Panc1 (cell line): Measurements from ENCODE around the gene APCDD1L. TPM values are rescaled to one million over a fixed set of nuclear protein-coding genes. Genes with fewer than 3 reads are reported as not detected.

ENCODE experiments used
- ATAC-seq: fragments of 200-7000 bp; cut with Tn5 transposase; 2 replicates; pipeline ENCODE4 v1.9.1; 2020; ENCODE audit warnings: mild to moderate bottlenecking, moderate library complexity
- BruUV-seq: library from RNA; stranded (reverse); fragments of 400-500 nt; replicated peaks from 2 replicates; lab custom pipeline; 2021; lab: Mats Ljungman, UMichigan
- CTCF ChIA-PET: fragments of 300-600 bp; sonication (Branson Sonifier 250); formaldehyde crosslinking; loops from one replicate; lab custom pipeline; 2022; ENCODE audit warnings: antibody characterized with exemption; lab: Charles Lee
- POLR2A ChIA-PET: fragments of 300-600 bp; sonication (Branson Sonifier 250); formaldehyde crosslinking; loops from one replicate; lab custom pipeline; 2022; ENCODE audit warnings: antibody characterized with exemption; lab: Charles Lee
- DNase-seq: peaks from one replicate; pipeline ENCODE4 v3.0.0-alpha.2; 2010; ENCODE audit warnings: low read depth, low spot score
- H3K27ac ChIP-seq: 2 replicates; pipeline ENCODE4 v1.5.1; 2011; ENCODE audit warnings: mild to moderate bottlenecking, low read length, inconsistent platforms
- H3K27me3 ChIP-seq: fragments of 200-500 bp; sonication (Bioruptor generic); 2 replicates; pipeline ENCODE4 v1.6.0; 2014; ENCODE audit warnings: low read length, inconsistent platforms; ENCODE audit not compliant: control insufficient read depth, insufficient read depth
- H3K36me3 ChIP-seq: fragments of 200-500 bp; sonication (Bioruptor generic); 2 replicates; pipeline ENCODE4 v1.5.1; 2014; ENCODE audit warnings: inconsistent platforms, mild to moderate bottlenecking, low read length, moderate library complexity; ENCODE audit not compliant: control insufficient read depth, insufficient read depth
- H3K4me1 ChIP-seq: 2 replicates; pipeline ENCODE4 v1.5.1; 2011; ENCODE audit warnings: inconsistent platforms, mild to moderate bottlenecking, low read length, moderate library complexity; ENCODE audit not compliant: control insufficient read depth, insufficient read depth
- H3K4me3 ChIP-seq, 2 experiments: 2 replicates each; pipeline ENCODE4 v1.5.1; 2011 to 2012; ENCODE audit warnings: low read depth in 2 of 2, low read length in 2 of 2, mild to moderate bottlenecking in 2 of 2, inconsistent platforms in 1 of 2, moderate library complexity in 1 of 2
- H3K9me3 ChIP-seq: fragments of 200-500 bp; sonication (Bioruptor generic); 2 replicates; pipeline ENCODE4 v1.5.1; 2014; ENCODE audit warnings: low read depth, mild to moderate bottlenecking, inconsistent platforms, low read length, moderate library complexity; ENCODE audit not compliant: control insufficient read depth, insufficient read depth
- POLR2AphosphoS5 ChIP-seq: IDR thresholded peaks from 2 replicates; pipeline ENCODE4 v1.6.1; 2012; ENCODE audit warnings: mild to moderate bottlenecking, low read depth, low read length, moderate library complexity
- SIN3A ChIP-seq: IDR thresholded peaks from 2 replicates; pipeline ENCODE4 v1.6.1; 2012; ENCODE audit warnings: low read depth, mild to moderate bottlenecking, low read length, moderate library complexity, borderline replicate concordance; ENCODE audit not compliant: insufficient read depth
- TCF7L2 ChIP-seq: IDR thresholded peaks from 2 replicates; pipeline ENCODE4 v1.6.1; 2011; ENCODE audit warnings: mild to moderate bottlenecking, low read depth, low read length, inconsistent platforms
- in situ Hi-C: cut with HindIII; loops from 2 replicates; pipeline ENCODE4 v1.10.0; 2016; ENCODE audit warnings: low sequenced_read_pairs, low pct_unique_long_range_greater_than_20kb
- intact Hi-C: fragments of 100-400 bp; cut with micrococcal nuclease; formaldehyde crosslinking; loops from one replicate; pipeline ENCODE4 v1.10.0; 2022; ENCODE audit not compliant: unreplicated experiment
- total RNA-seq: library from RNA; stranded (reverse); gene quantifications from one replicate; pipeline ENCODE4 v1.2.1, GENCODE V29; 2021; ENCODE audit not compliant: unreplicated experiment
- TF ChIP-seq, protein P1 (sequence below), 2 experiments: IDR thresholded peaks; 2 replicates each; pipeline ENCODE4 v1.6.1; 2011 to 2012; ENCODE audit warnings: low read depth in 2 of 2, control low read depth in 1 of 2, low read length in 1 of 2, mild to moderate bottlenecking in 1 of 2, moderate library complexity in 1 of 2; ENCODE audit not compliant: insufficient read depth in 1 of 2
- TF ChIP-seq, protein P2 (sequence below): fragments of 450-650 bp; IDR thresholded peaks from 2 replicates; pipeline ENCODE4 v1.5.1; 2017; ENCODE audit warnings: mild to moderate bottlenecking

APCDD1L gene
- total RNA-seq, 1 experiment from 2014 or later, result 0.62 TPM

DNA sequence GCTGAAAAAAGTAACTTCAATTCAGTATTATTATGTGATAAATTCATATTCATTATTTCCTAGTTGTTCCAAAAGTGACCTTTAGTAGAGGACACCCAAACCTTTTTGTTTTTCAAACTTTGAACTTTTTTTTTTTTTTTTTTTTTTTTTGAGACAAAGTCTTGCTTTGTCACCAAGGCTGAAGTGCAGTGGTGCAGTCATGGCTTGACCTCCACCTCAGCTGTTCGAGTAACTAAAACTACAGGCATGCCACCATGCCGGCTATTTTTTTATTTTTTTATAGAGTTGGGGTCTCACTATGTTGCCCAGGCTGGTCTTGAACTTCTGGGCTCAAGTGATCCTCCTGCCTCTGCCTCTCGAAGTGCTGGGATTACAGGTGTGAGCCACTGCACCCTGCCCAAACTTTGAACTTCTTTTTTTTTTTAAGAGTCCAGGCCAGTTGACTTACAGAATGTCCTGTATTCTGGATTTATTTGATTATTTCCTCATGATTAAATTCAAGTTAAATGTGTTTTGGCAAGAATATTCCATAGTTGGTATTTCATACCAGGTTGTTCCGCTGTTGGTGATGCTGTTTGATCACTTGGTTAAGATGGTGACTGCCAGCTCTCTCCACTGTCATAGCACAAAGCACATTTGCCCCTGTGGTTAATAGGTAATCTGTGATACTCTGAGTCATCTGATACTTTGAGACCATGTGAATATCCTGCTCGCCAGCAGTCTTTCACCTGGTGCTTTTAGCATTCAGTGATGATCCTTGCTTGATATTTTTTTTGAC is 78.1 kb downstream of the APCDD1L start:
- TF ChIP-seq, protein P1, sequence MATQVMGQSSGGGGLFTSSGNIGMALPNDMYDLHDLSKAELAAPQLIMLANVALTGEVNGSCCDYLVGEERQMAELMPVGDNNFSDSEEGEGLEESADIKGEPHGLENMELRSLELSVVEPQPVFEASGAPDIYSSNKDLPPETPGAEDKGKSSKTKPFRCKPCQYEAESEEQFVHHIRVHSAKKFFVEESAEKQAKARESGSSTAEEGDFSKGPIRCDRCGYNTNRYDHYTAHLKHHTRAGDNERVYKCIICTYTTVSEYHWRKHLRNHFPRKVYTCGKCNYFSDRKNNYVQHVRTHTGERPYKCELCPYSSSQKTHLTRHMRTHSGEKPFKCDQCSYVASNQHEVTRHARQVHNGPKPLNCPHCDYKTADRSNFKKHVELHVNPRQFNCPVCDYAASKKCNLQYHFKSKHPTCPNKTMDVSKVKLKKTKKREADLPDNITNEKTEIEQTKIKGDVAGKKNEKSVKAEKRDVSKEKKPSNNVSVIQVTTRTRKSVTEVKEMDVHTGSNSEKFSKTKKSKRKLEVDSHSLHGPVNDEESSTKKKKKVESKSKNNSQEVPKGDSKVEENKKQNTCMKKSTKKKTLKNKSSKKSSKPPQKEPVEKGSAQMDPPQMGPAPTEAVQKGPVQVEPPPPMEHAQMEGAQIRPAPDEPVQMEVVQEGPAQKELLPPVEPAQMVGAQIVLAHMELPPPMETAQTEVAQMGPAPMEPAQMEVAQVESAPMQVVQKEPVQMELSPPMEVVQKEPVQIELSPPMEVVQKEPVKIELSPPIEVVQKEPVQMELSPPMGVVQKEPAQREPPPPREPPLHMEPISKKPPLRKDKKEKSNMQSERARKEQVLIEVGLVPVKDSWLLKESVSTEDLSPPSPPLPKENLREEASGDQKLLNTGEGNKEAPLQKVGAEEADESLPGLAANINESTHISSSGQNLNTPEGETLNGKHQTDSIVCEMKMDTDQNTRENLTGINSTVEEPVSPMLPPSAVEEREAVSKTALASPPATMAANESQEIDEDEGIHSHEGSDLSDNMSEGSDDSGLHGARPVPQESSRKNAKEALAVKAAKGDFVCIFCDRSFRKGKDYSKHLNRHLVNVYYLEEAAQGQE (IDR thresholded peaks at IDR 0.05; ENCODE audit: insufficient read depth in 1 of 2, low read depth in 2 of 2, low read length in 1 of 2), result no peak
- TF ChIP-seq POLR2AphosphoS5 (no peak), SIN3A (no peak)
- TF ChIP-seq, protein P2, sequence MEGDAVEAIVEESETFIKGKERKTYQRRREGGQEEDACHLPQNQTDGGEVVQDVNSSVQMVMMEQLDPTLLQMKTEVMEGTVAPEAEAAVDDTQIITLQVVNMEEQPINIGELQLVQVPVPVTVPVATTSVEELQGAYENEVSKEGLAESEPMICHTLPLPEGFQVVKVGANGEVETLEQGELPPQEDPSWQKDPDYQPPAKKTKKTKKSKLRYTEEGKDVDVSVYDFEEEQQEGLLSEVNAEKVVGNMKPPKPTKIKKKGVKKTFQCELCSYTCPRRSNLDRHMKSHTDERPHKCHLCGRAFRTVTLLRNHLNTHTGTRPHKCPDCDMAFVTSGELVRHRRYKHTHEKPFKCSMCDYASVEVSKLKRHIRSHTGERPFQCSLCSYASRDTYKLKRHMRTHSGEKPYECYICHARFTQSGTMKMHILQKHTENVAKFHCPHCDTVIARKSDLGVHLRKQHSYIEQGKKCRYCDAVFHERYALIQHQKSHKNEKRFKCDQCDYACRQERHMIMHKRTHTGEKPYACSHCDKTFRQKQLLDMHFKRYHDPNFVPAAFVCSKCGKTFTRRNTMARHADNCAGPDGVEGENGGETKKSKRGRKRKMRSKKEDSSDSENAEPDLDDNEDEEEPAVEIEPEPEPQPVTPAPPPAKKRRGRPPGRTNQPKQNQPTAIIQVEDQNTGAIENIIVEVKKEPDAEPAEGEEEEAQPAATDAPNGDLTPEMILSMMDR, result no peak
- Histone ChIP-seq H3K4me1 (no peaks in the 10 kb centered on the region), H3K9me3 (no peaks in the 10 kb centered on the region), H3K27ac (no peak overlapping the region), H3K27me3 (no peaks in the 10 kb centered on the region), H3K4me3 (no peak overlapping the region), H3K36me3 (no peaks in the 10 kb centered on the region; the same call in 1 of the 2 replicates)
- POLR2A ChIA-PET, result no interaction called here
- intact Hi-C loops (no loop called here), in situ Hi-C loops (no loop called here)
- no peak for ATAC-seq
- CTCF ChIA-PET, result no interaction called here
- no TSS peak for BruUV-seq
- DNase-seq, result no peak

DNA sequence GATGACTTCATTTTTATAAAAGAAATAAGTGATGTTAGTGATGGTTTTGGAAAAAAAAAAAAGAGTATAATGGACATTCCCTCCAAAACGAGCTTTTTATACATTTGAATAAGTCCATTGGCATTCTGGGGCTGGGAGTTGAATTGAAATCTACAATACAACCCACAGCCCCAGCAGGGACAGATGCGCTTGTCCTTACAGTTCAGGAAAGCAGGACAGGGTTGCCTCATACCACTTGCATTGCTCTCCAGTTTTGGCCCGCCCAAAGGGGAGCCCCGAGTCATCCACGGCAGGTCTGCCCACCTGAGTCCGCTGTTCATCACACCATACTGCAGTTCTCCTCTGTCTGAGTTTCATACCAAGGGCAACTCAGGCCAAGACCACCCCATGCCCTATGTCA is 80.0 kb downstream of the APCDD1L start:
- Histone ChIP-seq H3K4me3 (no peak overlapping the region), H3K9me3 (no peaks in the 10 kb centered on the region), H3K27ac (no peak overlapping the region), H3K4me1 (no peaks in the 10 kb centered on the region), H3K27me3 (no peaks in the 10 kb centered on the region), H3K36me3 (peaks cover 3% of the 10 kb centered on the region)
- ChIA-PET POLR2A (no interaction called here), CTCF (no interaction called here)
- no TSS peak for BruUV-seq
- intact Hi-C loops, result no loop called here
- TF ChIP-seq, protein P1 (IDR thresholded peaks at IDR 0.05; ENCODE audit: insufficient read depth in 1 of 2, low read depth in 2 of 2, low read length in 1 of 2), result no peak
- TF ChIP-seq POLR2AphosphoS5 (no peak), TCF7L2 (no peak), SIN3A (no peak)
- TF ChIP-seq, protein P2, result no peak
- in situ Hi-C loops, result no loop called here
- no peak for DNase-seq
- ATAC-seq, result no peak
